GM11168 (cell line): ENCODE measurements around the gene DENND2A.
"Not testable (repeated sequence)": the region's sequence is repeated elsewhere in the genome, so short reads cannot be mapped to it uniquely, and the experiment has no call there.

Experiments used
- in situ Hi-C: fragments of 300-500 bp; cut with MboI; formaldehyde crosslinking; loops from one replicate; pipeline ENCODE4 v1.12.0; 2022; ENCODE audit warnings: low sequenced_read_pairs; ENCODE audit not compliant: unreplicated experiment

The DENND2A gene

DNA sequence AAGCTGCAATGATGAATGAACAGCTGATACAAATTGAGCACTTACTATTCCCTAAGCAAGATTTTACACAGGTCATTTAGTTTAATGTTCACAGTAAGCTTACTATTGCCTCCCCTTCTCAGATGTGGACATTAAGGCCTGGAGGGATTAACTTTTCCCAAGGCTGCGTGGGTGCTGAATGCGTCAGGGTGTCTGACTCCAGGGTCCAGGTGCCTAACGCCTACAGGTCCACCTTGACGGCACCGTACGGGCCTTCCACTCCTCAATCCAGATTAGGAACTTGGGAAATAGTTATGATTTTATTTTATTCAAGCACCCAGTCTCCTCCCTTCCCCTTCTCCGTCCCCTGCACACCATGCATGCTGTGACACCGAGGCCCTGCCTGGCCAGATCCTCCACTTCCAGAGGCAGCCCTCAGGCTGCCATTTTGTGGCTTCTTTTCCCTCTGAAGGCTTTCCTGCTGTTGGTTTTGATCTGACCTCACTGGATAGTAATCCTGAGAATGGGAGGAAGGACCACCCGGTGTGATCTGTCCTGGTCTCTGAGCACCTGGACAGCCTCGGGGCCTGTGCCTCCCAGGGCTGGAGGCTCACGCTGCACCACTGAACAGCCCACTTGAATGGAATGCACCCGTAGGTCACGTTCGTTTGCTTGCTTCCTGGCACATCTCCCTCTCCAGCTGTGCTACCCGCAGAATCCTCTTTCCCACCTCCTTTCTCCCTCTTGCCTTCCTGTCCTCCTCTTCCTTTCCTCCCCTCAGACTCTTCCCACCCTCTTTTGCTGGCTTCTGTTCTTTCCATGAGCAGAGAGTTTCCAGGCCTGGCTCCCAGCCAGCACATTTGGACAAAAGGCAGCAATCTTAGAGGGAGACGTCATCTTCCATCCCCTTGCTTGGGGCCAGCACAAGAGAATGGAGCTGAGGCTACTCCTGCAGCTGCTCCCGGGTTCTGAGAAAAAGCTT is 14.4 kb downstream of the DENND2A start:
- in situ Hi-C loops = no loop called here

DNA sequence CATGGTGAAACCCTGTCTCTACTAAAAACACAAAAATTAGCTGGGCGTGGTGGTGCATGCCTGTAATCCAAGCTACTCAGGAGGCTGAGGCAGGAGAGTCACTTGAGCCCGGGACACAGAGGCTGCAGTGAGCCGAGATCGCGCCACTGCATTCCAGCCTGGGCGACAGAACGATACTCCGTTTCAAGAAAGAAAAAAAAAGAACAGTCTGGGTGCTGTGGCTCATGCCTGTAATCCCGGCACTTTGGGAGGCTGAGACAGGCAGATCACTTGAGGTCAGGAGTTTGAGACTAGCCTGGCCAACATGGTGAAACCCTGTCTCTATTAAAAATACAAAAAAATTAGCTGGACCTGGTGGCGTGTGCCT is 15.4 kb downstream of the DENND2A start:
- in situ Hi-C loops = not testable (repeated sequence)

DNA sequence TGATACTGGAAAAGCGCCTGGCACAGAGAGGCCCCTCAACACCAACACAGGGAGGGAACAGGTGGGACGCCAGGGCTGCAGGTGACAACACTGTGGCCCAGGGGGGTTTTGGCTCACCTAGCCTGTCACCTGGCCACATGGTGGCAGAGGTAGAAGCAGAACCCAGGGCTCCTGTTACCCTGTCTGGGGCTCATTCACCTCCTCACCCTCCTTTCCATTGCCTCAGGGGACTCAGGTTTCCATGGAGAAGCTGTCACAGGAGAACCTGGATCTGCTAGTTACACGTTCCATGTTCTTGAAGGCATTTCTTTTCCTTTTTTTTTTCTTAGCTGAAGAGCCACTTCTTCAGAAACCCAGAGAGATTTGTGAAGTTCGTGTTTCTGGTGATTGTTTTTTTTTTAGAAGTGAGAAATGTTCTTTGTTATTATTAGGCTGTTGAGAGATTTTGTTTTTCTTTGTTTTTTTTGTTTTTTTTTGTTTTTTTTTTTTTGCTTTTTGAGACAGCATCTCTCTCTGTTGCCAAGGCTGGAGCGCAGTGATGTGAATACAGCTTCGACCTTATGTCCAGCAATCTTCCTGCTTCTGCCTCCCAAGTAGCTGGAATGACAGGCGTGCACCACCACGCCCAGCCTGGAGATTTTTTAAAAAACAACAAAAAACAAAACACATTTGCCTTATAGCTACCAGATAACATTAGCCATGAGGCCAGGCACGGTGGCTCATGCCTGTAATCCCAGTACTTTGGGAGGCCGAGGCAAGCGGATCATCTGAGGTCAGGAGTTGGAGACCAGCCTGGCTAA is 16.0 kb downstream of the DENND2A start:
- in situ Hi-C loops = no loop called here

DNA sequence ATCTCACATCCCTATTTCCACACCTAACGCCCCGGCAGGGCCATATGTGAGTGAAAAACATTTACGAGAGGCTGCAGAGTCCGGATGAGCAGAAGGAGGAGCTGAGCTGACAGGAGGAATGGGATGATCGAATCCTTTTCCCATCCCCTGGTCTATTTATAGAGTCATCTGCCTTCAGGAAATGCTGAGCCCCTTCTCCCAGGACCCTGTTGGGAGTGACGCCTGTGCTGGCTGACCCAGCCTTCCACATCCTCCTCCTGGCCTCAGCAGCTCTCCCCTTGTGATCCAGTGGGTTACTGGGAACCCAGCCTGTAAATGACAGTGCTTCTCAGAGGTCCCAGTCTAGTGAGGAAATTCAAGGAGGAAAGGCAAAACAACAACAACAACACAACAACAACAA is 16.6 kb downstream of the DENND2A start:
- in situ Hi-C loops = no loop called here

DNA sequence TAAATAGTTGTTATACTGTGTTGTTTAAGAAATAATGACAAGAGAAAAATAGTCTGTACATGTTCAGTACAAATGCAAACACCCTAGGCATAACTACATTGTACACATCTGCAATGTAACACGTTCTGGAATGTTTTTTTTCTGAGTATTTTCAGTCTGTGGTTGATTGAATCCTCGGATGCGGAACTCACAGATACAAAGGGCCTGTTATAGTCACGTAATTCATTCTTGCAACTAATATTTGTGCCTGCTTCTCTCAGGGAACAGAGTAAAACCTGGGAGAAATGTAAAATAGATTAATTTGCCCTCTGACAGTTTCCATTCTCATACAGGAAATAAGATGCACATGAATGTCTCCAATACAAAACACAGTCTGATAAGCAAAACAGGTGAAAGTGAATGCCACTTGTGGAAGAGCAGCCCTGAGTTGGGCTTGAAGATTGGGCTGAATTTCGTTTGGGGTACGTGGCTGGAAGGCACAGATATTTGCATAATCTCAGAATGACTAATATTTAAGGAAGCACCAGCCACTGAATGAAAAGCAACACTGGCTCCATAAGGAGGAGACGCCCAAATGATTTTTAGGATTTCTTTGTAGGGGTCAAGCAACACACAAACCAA is 19.1 kb downstream of the DENND2A start:
- in situ Hi-C loops = no loop called here

DNA sequence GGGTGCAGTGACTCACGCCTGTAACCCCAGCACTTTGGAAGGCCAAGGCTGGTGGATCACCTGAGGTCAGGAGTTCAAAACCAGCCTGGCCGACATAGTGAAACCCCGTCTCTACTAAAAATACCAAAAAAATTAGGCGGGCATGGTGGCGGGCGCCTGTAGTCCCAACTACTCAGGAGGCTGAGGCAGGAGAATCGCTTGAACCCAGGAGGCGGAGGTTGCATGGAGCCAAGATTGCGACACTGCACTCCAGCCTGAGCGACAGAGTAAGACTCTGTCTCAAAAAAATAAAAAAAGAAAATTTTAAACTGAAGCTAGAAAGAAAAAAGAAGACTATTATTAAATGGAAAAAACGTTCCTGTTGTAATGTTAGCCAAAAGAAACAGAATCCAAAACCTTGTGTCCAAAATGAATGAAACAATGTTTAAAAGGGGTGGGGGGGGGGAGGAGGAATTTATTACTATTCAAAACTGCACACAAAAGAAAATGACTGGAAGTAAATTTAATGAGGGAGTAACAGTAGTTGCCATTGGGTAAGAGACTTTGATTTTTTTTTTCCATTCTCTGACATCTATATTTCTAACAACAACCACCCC is 20.6 kb downstream of the DENND2A start:
- in situ Hi-C loops = not testable (repeated sequence)

DNA sequence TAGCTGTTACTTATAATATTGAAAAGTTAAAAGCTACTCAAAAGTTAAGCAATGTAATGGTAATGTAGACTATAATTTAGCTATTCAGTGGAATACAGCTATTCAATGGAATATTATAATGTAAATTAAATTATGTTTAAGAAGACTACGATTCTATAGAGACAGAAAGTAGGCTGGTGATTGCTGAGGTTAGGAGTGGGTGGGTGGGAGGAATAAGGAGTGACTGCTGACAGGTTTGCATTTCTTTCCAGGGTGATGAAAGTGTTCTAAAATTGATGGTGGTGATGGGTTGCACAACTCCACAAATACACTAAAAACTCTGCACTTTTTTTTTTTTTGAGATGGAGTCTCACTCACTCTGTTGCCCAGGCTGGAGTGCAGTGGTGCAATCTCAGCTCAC is 21.4 kb downstream of the DENND2A start:
- in situ Hi-C loops = no loop called here

DNA sequence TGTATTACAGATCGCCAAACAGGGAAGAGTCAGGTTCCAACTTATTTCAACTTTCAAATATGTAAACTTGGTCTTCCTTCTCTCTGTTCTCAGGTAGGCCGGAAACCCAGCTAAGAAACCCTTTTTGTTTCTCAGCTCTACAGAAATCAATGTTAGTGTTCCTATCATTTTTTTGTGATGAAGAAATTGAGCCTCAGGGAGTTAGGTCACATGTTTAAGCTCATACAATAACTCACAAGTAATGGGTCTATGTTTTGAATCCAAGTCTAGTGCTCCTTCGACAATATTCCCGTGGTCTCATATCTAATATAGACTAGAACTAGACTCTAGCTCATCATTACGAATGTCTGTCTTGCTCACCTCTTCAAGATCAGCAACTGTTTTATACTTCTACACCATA is 22.3 kb downstream of the DENND2A start:
- in situ Hi-C loops = no loop called here

DNA sequence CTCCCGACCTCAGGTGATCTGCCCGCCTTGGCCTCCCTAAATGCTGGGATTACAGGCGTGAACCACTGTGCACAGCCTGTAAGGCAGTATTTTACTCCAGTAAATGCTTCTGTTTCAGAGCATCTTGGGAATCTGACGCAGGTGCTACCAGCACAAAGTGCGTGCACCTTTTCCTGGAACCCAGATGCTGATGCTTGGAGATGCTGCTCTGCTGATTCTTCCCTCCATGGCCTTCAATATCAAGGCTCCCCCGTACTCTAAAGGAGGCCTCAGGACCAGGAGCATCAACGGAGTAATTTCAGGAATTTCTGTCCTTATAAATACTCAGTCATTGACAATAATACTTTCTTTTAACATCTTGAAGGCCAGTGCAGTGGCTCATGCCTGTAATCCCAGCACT is 23.5 kb downstream of the DENND2A start:
- in situ Hi-C loops = no loop called here

DNA sequence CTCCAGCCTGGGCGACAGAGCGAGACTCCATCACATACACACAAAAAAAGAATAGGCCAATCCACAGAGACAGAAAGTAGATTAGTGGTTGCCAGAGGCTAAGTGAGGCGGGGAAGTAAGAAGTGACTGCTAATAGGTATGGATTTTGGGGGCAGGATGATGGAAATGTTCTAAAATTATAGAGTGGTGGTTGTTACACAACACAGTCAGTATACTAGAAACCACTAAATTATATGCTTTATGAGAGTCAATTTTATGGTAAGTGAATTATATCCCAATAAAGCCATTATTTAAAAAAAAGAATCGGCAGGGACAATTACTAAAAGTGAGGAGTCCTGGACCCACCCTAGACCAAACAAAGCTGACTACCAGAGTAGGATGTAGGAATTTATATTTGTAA is 24.3 kb downstream of the DENND2A start:
- in situ Hi-C loops = no loop called here

DNA sequence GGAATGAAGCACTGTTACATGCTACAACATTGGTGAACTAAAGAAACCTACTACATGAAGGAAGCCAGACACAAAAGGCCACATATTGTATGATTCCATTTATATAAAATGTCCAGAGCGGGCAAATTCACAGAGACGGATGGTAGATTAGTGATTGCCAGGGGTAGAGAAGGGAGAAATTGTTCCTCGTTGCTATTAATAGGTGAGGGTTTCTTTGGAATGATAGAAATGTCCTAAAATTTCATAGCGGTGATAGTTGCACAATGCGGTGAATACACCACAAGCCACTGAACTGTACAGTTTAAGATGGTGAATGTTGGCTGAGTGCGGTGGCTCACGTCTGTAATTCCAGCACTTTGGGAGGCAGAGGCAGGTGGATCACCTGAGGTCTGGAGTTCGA is 29.0 kb downstream of the DENND2A start:
- in situ Hi-C loops = no loop called here

DNA sequence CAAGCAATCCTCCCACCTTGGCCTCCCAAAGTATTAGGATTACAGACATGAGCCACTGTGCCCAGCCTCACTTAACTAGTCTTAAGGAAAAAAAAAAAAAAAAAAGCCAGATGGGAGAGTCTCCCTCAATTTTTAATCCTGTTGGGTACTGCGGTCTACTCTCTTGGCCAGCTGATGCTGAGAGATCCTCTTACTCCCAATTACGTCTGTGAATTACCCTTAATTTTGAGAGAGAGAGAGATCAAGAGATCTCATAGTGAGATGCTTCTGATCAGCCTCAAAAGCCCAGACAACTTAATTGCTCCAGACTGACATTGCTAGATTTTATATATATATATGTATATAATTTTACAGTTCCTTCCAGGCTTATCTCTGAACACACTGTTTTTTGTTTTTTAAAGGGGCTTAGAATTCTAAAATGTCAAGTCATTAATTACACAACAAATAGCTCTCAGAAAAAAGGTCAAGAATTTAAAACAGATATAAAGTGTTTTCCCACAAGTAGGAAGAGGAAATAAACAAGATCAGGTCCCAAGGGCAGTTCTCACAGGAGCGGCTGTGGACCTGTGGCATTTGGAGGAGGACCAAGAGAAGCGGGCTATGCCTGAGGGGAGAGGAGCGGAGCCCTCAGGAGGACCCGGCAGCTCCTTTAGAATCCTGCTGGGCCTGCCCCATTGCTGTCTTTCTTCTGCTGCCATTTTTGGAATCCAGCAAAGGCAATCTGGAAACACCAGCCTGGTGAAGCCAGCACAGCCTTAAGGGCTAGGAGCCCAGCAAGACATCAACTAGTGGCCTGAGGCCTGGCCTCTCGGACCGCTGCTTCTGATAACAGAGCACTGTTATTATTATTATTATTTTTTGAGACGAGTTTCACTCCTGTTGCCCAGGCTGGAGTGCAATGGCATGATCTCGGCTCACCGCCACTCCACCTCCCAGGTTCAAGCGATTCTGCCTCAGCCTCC is 30.1 kb downstream of the DENND2A start:
- in situ Hi-C loops = no loop called here

DNA sequence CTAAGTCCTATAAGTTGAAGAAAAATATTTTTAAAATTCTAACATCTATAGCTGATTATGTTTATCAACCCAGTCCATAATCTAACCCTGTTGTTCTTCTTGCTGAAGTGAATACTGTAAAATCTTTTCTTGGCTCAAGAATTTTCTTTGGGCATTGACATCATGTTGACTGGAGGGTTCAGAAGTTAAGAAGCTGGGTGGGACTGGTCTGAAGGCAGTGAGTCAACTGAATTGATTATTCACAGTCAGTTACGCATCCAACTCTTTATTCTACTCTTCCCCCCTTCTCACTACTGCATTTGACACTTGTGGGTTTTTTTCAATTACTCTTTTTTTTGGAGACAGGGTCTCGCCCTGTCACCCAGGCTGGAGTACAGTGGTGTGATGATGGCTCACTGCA is 31.0 kb downstream of the DENND2A start:
- in situ Hi-C loops = no loop called here

DNA sequence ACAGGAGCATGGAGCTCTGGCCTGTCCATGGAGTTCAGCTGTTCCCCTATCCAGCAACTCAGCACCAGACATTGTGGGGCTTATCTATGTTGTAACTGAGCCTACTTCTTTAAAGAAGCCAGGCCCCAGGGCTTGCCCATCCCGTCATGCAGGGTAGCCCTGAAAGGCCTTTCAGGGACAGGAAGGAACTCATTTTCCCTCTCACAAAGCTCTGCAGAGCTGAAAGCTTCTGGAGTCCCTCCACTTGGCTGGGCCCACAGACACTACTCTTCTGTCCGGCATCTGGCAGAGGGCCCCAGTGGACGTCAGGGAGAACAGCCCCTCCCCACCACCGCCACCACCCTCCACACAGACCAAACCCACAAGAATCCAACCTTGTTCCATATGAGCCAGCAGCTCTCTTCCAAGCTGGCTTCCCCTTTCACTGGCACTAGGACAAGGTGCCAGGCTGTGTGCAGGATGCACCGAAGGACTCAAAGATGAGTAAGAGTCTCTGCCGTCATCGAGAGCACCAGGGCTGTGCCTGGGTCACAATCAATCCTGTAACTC is 33.1 kb downstream of the DENND2A start:
- in situ Hi-C loops = no loop called here

DNA sequence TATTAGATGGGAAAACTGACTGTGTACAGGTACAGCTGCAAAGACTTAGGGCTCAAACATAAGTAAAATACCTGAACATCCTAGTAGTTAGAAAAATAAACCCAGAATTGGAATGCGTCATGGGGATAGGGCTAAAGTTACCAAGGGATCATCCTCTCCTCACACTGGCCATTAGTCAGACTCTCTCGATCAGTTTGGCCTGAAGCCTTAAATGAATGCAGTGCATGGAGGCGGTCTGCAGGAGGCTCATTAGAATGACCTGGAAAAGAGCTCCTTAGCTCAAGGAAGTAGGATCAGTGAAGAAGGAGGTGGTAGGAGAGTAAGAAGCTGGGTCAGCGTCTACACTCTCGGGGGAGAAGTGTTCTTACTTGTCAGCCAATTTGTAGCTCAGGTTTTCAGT is 35.3 kb downstream of the DENND2A start:
- in situ Hi-C loops = no loop called here

DNA sequence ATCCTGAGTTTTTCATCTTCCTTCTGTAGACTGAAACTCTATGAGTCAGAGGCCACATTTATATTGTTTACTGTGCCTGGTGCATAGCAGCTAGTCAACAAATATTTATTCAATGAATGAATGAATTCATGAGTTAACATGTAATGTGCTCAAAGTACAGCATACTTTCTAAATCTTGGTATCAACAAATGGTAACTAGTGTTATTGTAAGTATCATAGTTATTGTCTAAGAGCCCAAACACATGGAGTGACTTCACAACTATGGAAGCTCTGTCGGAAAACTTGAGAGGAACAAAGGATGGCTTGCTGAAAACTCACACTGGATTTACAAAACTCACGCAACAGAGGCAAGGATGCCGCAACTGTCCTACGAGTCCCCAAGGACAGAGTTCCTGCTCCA is 35.9 kb downstream of the DENND2A start:
- in situ Hi-C loops = no loop called here

DNA sequence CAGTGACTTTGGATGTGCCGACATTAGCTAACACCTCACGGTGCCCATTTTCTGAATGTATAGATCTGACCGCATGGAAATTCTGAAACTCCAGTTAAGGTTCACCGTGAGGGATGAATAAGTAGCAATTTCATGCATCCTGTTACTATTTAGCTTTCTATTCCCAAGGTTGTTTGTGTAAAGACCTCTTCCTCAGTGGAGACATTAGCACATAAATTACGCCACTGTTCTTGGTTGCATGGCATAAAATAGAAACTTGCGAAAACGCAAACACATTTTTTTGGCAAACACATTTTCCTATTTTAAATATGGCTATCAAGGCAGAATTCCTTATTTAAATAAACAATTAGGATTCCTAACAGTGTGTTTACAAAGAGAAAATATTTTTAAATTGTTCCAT is 36.5 kb downstream of the DENND2A start:
- in situ Hi-C loops = no loop called here

DNA sequence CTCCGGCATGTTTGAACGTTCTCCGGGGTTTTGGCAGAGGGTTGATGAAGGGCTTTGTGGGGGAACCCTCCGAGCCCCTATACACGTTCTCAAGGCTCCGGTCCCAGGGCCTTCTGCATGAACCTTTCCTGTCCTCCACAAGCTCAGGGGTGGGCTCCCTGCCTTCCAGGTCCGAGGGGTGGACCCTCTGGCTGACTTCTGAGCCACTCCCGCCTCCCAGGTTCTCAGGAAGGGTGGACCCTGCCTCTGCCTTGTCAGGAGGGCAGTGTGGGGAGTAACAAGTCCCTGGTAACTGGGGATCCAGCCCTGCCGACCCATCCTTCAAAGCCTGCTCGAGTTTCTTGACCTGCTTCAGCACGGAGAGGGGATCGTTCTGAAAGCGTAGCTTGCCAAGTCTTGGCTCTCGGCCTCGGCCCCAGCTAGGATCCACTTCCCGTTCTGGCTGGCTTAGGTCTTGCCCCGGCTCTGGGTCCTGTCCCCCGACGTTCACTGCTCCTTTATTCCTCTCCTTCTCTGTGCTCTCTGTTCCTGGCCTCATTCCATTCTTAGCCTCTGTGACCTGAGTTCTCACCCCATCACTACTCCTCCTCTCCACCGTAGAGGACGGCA is 38.9 kb downstream of the DENND2A start:
- in situ Hi-C loops = no loop called here

DNA sequence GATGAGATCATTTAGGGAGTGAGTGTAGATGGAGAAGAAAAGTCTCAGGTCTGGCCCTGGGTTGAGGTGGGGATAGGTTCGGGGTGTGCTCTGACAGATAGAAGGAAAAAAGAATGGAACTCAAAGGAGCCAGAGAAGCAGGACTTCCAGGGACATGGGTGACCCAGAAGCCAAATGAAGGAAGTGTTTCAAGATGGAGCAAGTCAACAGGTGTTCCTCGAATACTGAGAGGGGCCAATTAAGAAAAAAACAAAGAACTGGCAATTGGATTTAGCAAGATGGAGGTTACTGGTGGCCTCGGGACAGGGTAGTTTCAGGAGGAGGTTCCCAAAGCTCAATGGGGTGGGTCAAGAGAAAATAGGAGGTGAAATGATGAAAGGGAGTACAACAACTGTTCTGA is 40.3 kb downstream of the DENND2A start:
- in situ Hi-C loops = no loop called here
